GM18511 (cell line): Measurements from ENCODE around the gene RXFP2.

ENCODE experiments used
- ATAC-seq: cut with Tn5 transposase; IDR thresholded peaks from one replicate; pipeline ENCODE4 v1.9.1; 2021; ENCODE audit warnings: mild to moderate bottlenecking, moderate library complexity; ENCODE audit not compliant: unreplicated experiment

The RXFP2 gene

DNA sequence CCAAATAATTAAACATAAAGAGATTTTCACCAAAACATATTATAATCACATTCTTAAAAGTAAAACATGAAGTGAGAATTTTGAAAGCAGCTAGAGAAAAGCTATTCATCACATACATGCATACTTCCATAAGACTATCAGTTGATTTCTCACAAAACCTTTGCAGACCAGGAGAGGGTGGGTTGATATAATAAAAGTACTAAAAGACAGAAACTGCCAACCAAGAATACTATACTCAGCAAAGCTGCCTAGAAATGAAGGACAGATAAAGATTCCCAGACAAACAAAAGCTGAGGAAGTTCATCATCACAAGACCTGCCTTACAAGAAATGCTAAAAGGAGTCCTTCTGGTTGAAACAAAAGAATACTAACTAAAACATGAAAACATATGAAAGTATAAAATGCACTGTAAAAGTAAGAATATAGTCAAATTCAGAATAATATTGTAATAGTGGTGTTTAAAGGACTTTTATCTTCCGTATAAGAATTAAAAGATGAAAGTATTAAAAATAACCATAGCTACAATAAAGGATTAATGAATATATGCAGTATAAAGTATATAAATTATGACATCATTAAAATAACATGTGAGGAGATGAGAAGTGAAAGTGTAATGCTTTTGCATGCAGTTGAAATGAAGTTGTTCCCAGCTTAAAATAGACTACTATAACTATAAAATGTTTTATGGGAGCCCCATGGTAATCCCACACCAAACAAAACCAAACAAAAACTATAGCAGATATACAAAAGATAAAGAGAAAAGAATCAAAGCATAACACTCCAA lies 76.2 kb downstream of the RXFP2 start:
- ATAC-seq, result no peak

DNA sequence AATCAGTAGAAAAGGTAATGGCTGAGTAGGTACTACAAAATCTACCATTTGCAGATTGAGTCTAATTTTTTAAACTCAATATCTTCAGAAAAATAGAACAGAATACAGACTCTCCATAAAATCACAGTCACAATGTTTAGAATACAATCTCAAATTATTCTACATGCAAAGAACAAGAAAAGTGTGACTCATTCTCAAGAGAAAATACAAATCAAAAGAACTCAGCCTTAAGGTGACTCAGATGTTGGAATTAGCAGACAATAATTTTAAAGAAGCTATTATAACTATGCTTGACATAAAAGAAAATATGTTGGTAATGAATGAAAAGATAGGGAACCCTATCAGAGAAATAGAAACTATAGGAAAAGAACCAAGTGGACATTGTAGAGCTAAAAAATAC lies 78.9 kb downstream of the RXFP2 start:
- ATAC-seq, result no peak

DNA sequence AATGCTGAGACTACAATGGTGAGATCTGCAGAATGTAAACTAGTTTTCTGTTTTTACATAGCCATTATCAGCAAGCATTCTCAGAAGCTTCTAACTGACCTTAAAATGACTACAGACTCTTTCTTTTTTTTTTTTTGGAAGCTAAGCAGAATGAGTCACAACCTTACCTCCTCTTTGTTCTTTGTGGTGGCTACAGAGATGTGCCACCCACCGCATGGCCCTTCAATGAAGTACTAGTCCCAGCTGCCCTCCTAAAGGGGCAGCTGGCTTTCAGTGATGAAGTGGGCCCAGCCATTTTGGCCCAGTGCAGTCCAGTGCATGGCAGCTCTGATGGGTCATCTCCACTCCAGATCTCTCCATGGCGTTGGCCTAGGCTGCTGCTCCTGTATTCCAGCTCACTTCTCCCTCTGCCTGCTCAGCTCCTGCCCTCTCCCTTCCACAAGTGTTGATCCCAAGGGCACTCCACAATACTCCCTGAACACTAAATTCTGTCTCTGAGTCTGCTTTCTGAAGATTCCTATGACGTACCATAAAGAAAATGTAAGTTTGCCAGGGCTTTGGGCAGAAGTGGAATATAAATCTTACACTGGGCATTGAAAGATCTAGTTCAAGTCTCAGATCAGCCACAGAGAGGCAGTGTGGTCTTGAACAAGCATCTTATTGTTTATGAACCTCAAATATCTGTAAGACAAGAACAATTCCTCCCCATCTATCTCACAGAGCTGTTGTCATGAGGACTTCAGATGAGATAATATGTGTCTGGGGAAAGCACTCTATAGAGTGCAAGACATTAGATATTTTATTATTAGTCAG lies 85.6 kb downstream of the RXFP2 start:
- ATAC-seq, result peak; percentile 52

DNA sequence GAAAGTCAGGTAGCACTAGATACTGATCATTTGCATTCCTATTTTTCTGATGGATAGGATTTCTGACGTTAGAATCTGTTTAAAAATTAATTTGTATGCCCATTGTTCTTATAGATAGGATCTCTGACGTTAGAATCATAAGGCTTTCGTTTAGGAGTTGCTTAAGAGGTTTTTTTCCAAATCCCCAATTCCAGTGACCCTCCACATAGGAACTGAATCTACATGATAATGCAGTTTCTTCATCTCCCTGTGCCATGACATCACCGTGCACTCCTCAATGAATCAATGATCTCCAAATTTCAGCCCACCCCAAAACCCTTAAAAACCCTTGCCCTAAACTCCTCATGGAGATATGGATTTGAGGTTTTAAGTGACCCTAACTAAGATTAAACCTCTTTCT lies 87.2 kb downstream of the RXFP2 start:
- ATAC-seq, result no peak

DNA sequence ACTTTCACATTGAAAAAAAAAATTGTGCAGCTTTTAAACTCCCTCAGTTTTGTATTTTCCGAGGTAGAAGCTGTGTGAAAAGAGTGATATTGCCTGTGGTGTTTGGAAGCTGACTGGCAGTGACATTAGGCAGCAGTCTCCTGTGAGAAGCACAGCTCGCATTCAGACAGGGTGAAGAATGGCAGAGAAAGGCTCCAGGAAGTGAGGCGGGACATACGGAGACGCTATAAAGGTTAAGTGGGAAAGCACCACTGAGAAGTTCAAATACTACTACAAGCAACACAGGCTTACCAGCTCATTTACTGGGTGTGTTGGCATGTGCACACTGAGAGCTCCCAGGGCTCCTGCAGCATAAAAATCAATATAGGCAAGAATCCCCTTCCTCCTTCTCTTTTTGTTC lies 88.4 kb downstream of the RXFP2 start:
- ATAC-seq, result no peak

DNA sequence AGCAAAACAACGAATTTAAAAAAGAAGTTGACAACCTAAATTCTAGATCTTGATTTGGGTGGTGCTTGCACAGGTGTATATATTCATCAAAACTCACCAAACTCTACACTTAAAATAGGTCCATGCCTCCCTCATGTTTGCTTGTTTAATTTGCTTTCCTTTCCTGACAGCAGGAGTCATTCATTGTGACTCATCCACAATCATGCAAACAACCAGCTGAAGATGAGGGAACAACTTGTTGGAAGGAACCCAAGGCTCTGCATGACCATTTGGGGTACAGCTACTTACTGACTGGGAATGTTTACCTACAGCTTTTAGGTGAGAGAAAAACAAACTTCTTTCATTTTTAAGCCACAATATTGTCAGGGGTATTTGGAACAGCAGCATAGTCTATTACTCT lies 96.6 kb downstream of the RXFP2 start:
- no peak for ATAC-seq

DNA sequence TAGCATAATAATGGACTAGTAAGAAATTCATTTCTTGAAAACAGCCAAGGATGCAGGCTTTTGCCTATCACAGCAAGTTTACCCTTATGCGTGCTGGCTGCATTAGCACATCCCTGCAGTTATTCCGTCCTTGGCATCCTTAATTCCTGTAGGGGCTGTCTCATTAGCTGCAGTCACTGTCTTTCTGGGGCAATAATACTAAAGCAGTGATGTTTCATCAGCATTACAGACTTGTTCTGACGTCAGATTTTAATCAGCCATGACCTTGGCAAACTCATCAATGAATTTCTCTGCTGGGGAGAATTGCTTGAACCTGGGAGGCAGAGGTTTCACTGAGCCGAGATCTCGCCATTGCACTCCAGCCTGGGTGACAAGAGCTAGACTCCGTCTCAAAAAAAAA lies 103.7 kb downstream of the RXFP2 start:
- no peak for ATAC-seq

DNA sequence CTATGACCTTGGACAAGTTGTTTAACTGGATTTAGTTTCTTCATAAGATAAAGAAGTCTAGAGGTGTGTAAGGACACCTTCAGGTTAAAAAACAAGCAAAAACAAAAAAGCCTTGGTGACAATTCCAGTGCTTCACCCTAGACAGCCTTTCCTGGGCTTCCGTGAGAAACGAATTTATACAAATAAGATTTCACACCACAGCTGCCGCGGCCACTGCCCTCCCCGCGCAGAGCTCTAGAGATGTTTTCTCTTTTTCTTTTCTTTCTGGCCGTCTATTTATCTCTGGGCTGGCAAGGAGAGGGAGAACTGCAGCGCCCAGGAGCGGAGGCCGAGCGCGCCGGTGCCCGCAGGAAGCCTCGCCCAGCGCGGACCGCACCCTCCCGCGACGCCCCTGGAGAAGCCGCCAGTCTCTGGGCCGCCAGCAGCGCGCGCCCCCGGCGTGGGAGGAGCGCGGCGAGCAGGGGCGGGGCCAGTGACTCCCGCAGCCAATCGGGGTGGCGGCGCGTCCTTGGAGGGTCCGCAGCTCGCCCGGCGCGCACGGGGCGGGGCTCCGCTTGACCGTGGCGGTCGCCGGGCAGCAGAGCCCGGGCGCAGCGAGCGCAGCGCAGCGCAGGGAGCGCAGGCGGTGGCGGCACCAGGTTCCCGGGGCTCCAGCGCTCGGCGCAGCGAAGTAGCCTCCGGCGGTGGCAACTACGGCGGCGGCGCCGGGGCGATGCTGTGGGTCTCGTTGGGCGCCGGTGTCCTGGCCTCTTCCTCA lies 107.0 kb downstream of the RXFP2 start:
- peak; percentile 98 for ATAC-seq

DNA sequence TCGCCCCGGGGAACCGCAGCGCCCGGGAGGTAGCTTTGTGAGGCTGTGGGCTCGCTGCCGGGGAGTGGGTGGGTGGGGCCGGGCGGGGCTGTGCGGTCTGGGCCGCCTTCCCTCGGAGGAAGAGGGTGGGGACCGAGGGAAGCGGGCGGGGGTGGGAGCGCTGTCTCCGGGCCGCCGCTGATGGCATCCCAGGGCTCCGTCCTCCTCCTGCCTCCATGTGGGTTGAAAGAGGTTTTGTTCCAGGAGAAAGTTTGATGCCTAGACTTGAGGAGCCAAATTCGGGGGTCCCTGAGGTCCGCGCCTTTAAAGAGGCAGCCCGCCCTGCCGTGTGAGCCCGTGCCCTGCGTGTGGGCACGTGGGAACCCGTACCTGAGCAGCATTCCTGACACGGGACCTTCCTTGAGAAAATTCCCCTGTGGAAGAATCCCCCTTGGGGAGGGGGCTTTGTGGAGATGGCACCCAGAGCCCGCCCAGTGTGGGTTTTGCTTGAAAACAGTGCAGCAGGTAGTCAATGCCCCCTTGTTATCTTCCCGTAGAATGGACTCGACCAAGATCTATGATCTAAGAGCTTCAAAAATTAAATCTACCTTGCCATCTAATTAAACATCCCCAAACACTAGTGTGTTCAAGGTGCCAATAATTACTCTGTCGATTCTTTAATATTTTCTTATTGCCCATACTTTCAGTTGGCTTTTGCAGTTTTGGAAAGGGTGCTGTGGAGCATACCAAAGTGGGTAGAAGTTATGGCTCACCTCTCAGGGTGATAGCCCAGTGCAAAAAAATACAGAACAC lies 107.8 kb downstream of the RXFP2 start:
- ATAC-seq, result no peak

DNA sequence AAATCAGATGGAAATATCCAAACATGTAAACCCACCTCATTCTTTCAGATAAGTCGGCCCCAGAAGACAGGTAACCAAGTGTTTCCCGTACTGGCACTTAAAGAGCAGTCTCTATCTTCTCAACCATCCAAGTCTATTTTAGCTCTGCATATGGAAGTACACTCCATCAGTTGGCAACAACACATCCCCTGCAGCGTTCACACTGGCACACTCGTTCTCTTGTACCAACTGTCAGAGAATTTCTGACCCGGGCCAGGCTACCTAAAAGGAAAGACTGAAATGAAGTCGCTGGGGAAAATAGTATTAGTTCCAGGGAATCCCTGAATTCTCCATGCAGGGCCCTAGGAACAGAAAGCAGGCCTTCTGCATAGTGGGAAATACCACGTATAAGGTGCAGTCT lies 109.3 kb downstream of the RXFP2 start:
- ATAC-seq, result no peak

DNA sequence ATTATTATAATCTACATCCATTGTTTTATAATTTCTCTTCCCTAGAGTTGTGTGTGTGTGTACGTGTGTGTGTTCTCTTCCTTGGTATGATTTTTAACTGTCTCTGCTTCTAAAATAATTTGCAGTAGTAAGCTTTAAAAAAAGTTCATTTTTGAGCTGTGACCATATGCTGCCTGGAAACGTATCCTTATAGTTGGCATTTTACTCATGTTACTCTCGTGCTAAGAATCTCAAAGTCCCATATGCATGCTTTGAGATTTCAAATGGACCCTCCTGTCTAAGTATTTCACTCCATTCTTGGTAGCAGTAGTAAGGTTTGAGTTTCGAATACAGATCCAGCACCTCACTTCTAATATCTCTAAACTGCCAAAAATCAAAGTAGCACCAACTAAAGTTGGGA lies 109.9 kb downstream of the RXFP2 start:
- ATAC-seq, result no peak

DNA sequence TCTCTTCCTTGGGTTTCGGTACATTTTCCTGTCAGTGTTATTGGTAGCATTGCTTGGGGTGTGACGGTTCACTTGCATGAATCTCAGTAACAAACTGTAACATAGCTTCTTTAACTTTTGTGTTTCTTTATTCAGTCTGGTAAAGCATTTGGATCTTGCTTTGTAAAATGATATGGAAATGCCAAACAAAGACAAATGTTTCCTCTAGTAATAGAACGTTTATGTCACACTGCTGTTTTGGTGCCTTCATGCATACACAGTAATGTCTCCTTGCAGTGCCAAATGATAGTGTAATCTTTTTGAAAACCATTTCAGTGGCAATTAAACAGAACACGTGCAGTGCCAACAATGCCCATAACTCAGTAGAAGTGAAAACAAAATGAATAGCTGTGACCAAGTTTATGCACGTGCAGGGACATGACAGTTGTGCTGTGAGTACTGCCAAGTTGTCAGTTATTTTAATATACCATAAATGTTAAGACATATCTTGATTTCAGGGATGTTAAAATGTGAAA lies 110.8 kb downstream of the RXFP2 start:
- ATAC-seq, result no peak

DNA sequence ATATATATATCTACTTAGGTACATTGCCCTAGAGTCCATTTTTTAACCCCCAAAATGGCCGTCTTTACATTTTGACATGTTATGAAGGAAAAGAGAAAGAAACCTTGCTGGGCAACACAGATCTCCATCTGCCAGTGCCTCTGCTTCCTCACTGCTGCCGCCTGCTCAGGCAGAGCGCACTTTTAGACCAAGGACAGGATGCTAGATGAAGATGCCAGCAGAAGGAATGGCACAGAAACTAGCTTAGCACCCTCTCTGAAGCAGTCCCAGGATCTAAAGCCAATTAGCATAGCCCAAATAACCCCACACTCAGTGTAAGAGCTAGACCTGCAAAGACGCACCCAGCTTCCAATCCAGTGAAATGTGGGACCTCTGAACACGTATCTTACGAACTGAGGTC lies 111.9 kb downstream of the RXFP2 start:
- ATAC-seq, result no peak
